Keratinocyte (primary cell): Measurements from ENCODE around the gene ATXN2. TPM values are rescaled to one million over a fixed set of nuclear protein-coding genes. Genes with fewer than 3 reads are reported as not detected.

ENCODE experiments used
- DNase-seq: peaks from one replicate; pipeline ENCODE4 v3.0.0-alpha.2; 2011; ENCODE audit warnings: low read depth, missing footprints, low spot score
- FAIRE-seq: peaks from 2 replicates; lab custom pipeline; 2011; peaks lifted over from hg19 to GRCh38; lab: Jason Lieb, UNC
- H2AFZ ChIP-seq: 2 replicates; pipeline ENCODE4 v1.6.0; 2012; ENCODE audit warnings: low read length, control low read depth, inconsistent platforms; ENCODE audit not compliant: control insufficient read depth
- H3K27ac ChIP-seq: 2 replicates; pipeline ENCODE4 v1.5.1; 2011; ENCODE audit warnings: low read length; ENCODE audit not compliant: control insufficient read depth, insufficient read depth
- H3K27me3 ChIP-seq: 3 replicates; pipeline ENCODE4 v1.6.0; 2011; ENCODE audit warnings: low read length; ENCODE audit not compliant: control insufficient read depth, insufficient read depth; ENCODE audit errors: extremely low read depth
- H3K36me3 ChIP-seq, 2 experiments: 2 replicates in 1 of 2; 3 replicates in 1 of 2; pipeline ENCODE4 v1.5.1; 2011; ENCODE audit warnings: low read length in 2 of 2, mild to moderate bottlenecking in 1 of 2; ENCODE audit not compliant: control insufficient read depth in 2 of 2, insufficient read depth in 2 of 2; ENCODE audit errors: extremely low read depth in 1 of 2
- H3K4me1 ChIP-seq: 3 replicates; pipeline ENCODE4 v1.5.1; 2011; ENCODE audit warnings: low read length; ENCODE audit not compliant: control insufficient read depth, insufficient read depth; ENCODE audit errors: extremely low read depth
- H3K4me2 ChIP-seq: 3 replicates; pipeline ENCODE4 v1.6.0; 2011; ENCODE audit warnings: low read depth, low read length; ENCODE audit not compliant: control insufficient read depth, insufficient read depth; ENCODE audit errors: extremely low read depth
- H3K4me3 ChIP-seq, 3 experiments: fragments of 200-600 bp in 1 of 3; sonication (generic) in 1 of 3; 2 replicates in 2 of 3; 3 replicates in 1 of 3; pipeline ENCODE4 v1.5.1; 2011 to 2016; ENCODE audit warnings: low read length in 3 of 3, mild to moderate bottlenecking in 3 of 3, control low read depth in 2 of 3, inconsistent platforms in 1 of 3, low read depth in 1 of 3, mixed read lengths in 1 of 3, mixed run types in 1 of 3, moderate library complexity in 1 of 3; ENCODE audit not compliant: control insufficient read depth in 2 of 3, insufficient read depth in 2 of 3; ENCODE audit errors: extremely low read depth in 1 of 3
- H3K79me2 ChIP-seq: 2 replicates; pipeline ENCODE4 v1.6.0; 2012; ENCODE audit warnings: low read length; ENCODE audit not compliant: control insufficient read depth, insufficient read depth
- H3K9ac ChIP-seq: 3 replicates; pipeline ENCODE4 v1.6.0; 2011; ENCODE audit warnings: low read length; ENCODE audit not compliant: control insufficient read depth, insufficient read depth; ENCODE audit errors: extremely low read depth
- H3K9me1 ChIP-seq: 3 replicates; pipeline ENCODE4 v1.6.0; 2011; ENCODE audit warnings: low read length; ENCODE audit not compliant: control insufficient read depth, insufficient read depth; ENCODE audit errors: extremely low read depth
- H3K9me3 ChIP-seq: 2 replicates; pipeline ENCODE4 v1.5.1; 2012; ENCODE audit warnings: low read depth, low read length; ENCODE audit not compliant: control insufficient read depth
- H4K20me1 ChIP-seq: 3 replicates; pipeline ENCODE4 v1.6.0; 2011; ENCODE audit warnings: low read length; ENCODE audit not compliant: control insufficient read depth, insufficient read depth; ENCODE audit errors: extremely low read depth
- CTCF ChIP-seq, 3 experiments: IDR thresholded peaks in 1 of 3; conservative IDR thresholded peaks in 1 of 3; optimal IDR thresholded peaks in 1 of 3; 2 replicates in 2 of 3; 3 replicates in 1 of 3; pipeline versions ENCODE3 to v1.5.1; 2011; ENCODE audit warnings: low read length in 3 of 3, mild to moderate bottlenecking in 3 of 3, moderate library complexity in 2 of 3, control low read depth in 1 of 3, inconsistent platforms in 1 of 3; ENCODE audit not compliant: insufficient read depth in 2 of 3; ENCODE audit errors: extremely low read depth in 1 of 3
- EZH2 ChIP-seq: IDR thresholded peaks from one replicate; pipeline ENCODE4 v1.6.1; 2012; ENCODE audit warnings: inconsistent platforms, mild to moderate bottlenecking, low read length, moderate library complexity
- dilution Hi-C: fragments of 300-500 bp; cut with MboI; formaldehyde crosslinking; loops from one replicate; pipeline ENCODE4 v1.7.0; 2020; ENCODE audit warnings: low sequenced_read_pairs; ENCODE audit not compliant: extremely low pct_ligation_motif_present
- polyA plus RNA-seq, 5 experiments: library from polyadenylated mRNA; depleted of rRNA in 3 of 5; stranded (reverse) in 3 of 5; stranded (forward) in 1 of 5; unstranded in 1 of 5; fragments of >200 nt; gene quantifications; 1 replicate in 1 of 5; 2 replicates in 3 of 5; 3 replicates in 1 of 5; pipeline versions ENCODE4 v1.2.1 to v1.2.3, GENCODE V29; 2011 to 2012; ENCODE audit warnings: missing spikeins in 2 of 5, low read depth in 1 of 5, low replicate concordance in 1 of 5

Gene ATXN2
- polyA plus RNA-seq, 1 donor (not counting 4 experiments of a cell fraction or from before 2014, with no cell fraction given), result 19.6 TPM

GRCh38 chr12:111431772-111432171 is 167.3 kb downstream of the ATXN2 start:
- no peaks in the 10 kb centered on the region for H3K9me1 ChIP-seq
- peaks cover 0 to 4% of the 10 kb centered on the region in 2 experiments for H3K36me3 ChIP-seq
- H3K79me2 ChIP-seq, result peaks cover 37% of the 10 kb centered on the region
- H3K4me1 ChIP-seq, result peaks cover 24% of the 10 kb centered on the region
- H3K4me2 ChIP-seq, result no peak overlapping the region
- DNase-seq (no peak), FAIRE-seq (no peak)
- no peaks in the 10 kb centered on the region for H3K27me3 ChIP-seq
- TF ChIP-seq CTCF (optimal IDR thresholded peaks at IDR 0.05 in 1 of 3, IDR thresholded peaks at IDR 0.05 in 1 of 3, conservative IDR thresholded peaks at IDR 0.05 in 1 of 3; ENCODE audit: extremely low read depth in 1 of 3, insufficient read depth in 2 of 3, low read length in 3 of 3) (no peak), EZH2 (no peak)
- H2AFZ ChIP-seq, result no peak overlapping the region
- no peaks in the 10 kb centered on the region for H4K20me1 ChIP-seq
- H3K4me3 ChIP-seq, result no peak overlapping the region
- dilution Hi-C loops, result no loop called here
- no peak overlapping the region for H3K9ac ChIP-seq
- no peak overlapping the region for H3K27ac ChIP-seq
- no peaks in the 10 kb centered on the region for H3K9me3 ChIP-seq

GRCh38 chr12:111430433-111431353 is 168.4 kb downstream of the ATXN2 start:
- Histone ChIP-seq H3K27ac (no peak overlapping the region), H3K4me1 (peaks cover 29% of the 10 kb centered on the region), H3K4me3 (no peak overlapping the region), H3K9me3 (no peaks in the 10 kb centered on the region), H4K20me1 (no peaks in the 10 kb centered on the region), H3K9ac (no peak overlapping the region), H3K27me3 (no peaks in the 10 kb centered on the region), H3K9me1 (peaks cover 1% of the 10 kb centered on the region), H3K79me2 (peaks cover 30% of the 10 kb centered on the region), H3K4me2 (no peak overlapping the region), H3K36me3 (peaks cover 0 to 4% of the 10 kb centered on the region in 2 experiments), H2AFZ (no peak overlapping the region)
- FAIRE-seq, result no peak
- DNase-seq, result no peak
- dilution Hi-C loops, result no loop called here
- TF ChIP-seq CTCF (optimal IDR thresholded peaks at IDR 0.05 in 1 of 3, IDR thresholded peaks at IDR 0.05 in 1 of 3, conservative IDR thresholded peaks at IDR 0.05 in 1 of 3; ENCODE audit: extremely low read depth in 1 of 3, insufficient read depth in 2 of 3, low read length in 3 of 3) (no peak), EZH2 (no peak)
